Measurements from ENCODE around the gene RSAD1. TPM values are rescaled to one million over a fixed set of nuclear protein-coding genes. Genes with fewer than 3 reads are reported as not detected.
A peak's percentile ranks its signal among the peaks of the same experiment; 100 is the strongest.

RSAD1 gene
- total RNA-seq, 1 donor from 2014 or later = 9.7 TPM

DNA sequence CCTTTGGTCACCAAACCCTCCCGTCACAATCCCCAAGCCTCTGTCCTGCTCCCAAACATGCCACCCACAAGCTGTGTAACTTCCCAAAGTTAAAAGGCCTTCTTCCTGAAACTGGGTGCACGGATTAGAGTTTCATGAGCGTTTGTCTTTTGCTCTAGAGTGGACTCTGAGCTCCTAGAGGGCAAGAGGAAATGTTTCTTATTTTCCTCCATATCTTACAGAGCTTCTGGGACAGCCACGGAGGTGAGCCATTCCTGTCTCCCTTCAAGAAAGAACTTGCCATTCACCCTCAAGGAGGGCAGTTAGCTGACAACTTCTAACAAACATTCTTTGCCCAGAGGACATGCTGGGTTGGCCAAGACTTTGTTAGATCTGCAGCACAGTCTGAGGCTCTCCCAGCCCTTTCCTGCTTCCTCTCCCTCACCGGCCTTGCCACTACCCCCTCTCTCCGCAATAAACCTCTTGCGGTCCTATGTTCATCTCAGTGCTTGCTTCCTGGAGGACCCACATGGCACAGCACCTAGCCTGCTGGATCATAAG, 27.0 kb downstream of the RSAD1 start:
- H2AFZ ChIP-seq (replicated peaks) = no peak overlapping the region
- no peak overlapping the region for H3K4me2 ChIP-seq
- H3F3A ChIP-seq (ENCODE audit: low read depth) = peaks cover 30% of the 10 kb centered on the region
- no peak overlapping the region for H3K4me3 ChIP-seq
- no peaks in the 10 kb centered on the region for H3K79me2 ChIP-seq (ENCODE audit: low read depth)
- H3K4me1 ChIP-seq = peaks cover 8% of the 10 kb centered on the region
- H3K27me3 ChIP-seq = no peaks in the 10 kb centered on the region
- H3K9ac ChIP-seq = no peak overlapping the region
- H3K9me3 Mint-ChIP-seq = no peaks in the 10 kb centered on the region
- DNase-seq (ENCODE audit: low spot score) = no peak
- H3K27me3 Mint-ChIP-seq (ENCODE audit: insufficient read depth, low read depth) = peaks cover 25% of the 10 kb centered on the region
- no peak for TF ChIP-seq EZH2phosphoT487 (IDR thresholded peaks at IDR 0.05)
- TF ChIP-seq, protein P1, sequence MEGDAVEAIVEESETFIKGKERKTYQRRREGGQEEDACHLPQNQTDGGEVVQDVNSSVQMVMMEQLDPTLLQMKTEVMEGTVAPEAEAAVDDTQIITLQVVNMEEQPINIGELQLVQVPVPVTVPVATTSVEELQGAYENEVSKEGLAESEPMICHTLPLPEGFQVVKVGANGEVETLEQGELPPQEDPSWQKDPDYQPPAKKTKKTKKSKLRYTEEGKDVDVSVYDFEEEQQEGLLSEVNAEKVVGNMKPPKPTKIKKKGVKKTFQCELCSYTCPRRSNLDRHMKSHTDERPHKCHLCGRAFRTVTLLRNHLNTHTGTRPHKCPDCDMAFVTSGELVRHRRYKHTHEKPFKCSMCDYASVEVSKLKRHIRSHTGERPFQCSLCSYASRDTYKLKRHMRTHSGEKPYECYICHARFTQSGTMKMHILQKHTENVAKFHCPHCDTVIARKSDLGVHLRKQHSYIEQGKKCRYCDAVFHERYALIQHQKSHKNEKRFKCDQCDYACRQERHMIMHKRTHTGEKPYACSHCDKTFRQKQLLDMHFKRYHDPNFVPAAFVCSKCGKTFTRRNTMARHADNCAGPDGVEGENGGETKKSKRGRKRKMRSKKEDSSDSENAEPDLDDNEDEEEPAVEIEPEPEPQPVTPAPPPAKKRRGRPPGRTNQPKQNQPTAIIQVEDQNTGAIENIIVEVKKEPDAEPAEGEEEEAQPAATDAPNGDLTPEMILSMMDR (IDR thresholded peaks at IDR 0.05) = no peak
- no peak for TF ChIP-seq EZH2 (IDR thresholded peaks at IDR 0.05)
- H3K36me3 ChIP-seq = no peaks in the 10 kb centered on the region
- no peak overlapping the region for H3K27ac ChIP-seq
- no peaks in the 10 kb centered on the region for H3K9me3 ChIP-seq (ENCODE audit: low read depth)
- no peaks in the 10 kb centered on the region for H3K36me3 Mint-ChIP-seq
- no peak overlapping the region for H3K4me3 Mint-ChIP-seq
- peaks cover 46% of the 10 kb centered on the region for H3K4me1 Mint-ChIP-seq
- H3K27ac Mint-ChIP-seq = peak overlapping the region; percentile 15
- no peaks in the 10 kb centered on the region for H4K20me1 ChIP-seq (ENCODE audit: low read depth)

DNA sequence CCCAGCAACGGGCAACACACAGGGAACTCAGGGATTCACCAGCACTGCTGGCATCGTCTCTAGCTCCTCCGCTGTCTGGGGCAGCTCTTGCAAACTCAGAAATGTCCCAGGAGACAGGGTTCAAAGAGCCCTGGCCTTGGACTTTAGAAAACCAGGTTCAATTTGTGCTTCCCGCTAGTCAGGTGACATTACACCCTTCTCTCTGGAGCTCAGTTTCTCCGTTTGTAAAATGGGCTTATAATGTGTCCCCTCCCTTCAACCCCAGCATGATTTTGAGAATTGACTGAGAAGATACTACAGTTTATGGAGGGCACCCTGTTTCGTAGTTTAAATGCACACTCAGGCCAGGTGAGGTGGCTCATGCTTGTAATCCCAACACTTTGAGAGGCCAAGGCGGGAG, 27.6 kb downstream of the RSAD1 start:
- no peak for TF ChIP-seq EZH2 (IDR thresholded peaks at IDR 0.05)
- TF ChIP-seq, protein P1 (IDR thresholded peaks at IDR 0.05) = no peak
- no peak for DNase-seq (ENCODE audit: low spot score)
- Histone ChIP-seq H3K4me2 (no peak overlapping the region), H4K20me1 (ENCODE audit: low read depth) (no peaks in the 10 kb centered on the region), H3K9ac (no peak overlapping the region), H3K27ac (no peak overlapping the region), H2AFZ (replicated peaks) (no peak overlapping the region), H3K4me1 (peaks cover 8% of the 10 kb centered on the region), H3K4me3 (no peak overlapping the region), H3K79me2 (ENCODE audit: low read depth) (no peaks in the 10 kb centered on the region), H3K36me3 (no peaks in the 10 kb centered on the region), H3K27me3 (no peaks in the 10 kb centered on the region), H3K9me3 (ENCODE audit: low read depth) (no peaks in the 10 kb centered on the region), H3F3A (ENCODE audit: low read depth) (peaks cover 30% of the 10 kb centered on the region)
- H3K4me3 Mint-ChIP-seq = no peak overlapping the region
- no peaks in the 10 kb centered on the region for H3K36me3 Mint-ChIP-seq
- H3K27ac Mint-ChIP-seq = peak overlapping the region; percentile 29
- no peaks in the 10 kb centered on the region for H3K9me3 Mint-ChIP-seq
- H3K27me3 Mint-ChIP-seq (ENCODE audit: insufficient read depth, low read depth) = peaks cover 25% of the 10 kb centered on the region
- peaks cover 53% of the 10 kb centered on the region for H3K4me1 Mint-ChIP-seq

DNA sequence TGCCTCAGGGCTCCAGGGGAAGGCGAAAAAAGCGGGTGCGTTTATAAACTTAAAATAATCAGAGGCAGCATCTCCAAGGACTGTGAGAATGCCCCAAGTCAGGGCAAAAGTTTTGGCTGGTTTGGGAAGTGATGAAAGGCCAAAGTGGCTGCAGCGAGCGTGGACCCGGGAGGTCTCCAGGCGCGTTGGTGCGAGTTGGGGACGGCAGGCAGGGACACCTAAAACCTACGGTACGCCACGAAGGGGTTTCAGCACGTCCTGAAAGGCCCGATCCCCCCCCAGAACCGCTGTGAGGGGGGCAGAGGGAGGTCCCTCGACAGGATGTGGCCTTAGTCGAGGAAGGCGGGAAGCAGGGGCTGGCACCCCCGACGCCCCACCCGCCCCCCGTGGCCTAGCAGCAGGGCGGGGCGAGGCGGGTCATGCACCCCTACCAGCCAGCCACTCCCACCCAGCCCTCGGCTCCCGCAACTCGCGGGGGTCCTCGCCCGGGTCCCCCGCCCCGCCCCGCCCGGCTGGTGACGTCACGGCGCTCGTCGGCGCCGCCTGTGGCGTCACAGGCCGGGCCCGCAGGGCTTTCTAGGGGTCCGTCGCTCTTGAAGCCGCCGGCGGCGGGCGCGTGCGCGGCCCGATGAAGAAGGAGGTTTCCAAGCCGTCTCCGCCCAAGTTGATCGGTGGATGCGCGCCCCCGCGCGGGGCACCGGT, 29.4 kb downstream of the RSAD1 start, which contains the start of gene MYCBPAP:
TSS of gene MYCBPAP (plus strand) at position 569 of the 702 bp plus-strand sequence. CDS start 236 bp downstream, outside the sequence.
- Histone ChIP-seq H3K27me3 (no peaks in the 10 kb centered on the region), H4K20me1 (ENCODE audit: low read depth) (no peaks in the 10 kb centered on the region), H3K4me1 (peaks cover 8% of the 10 kb centered on the region), H3K4me3 (peak within 1 kb of the TSS; percentile 63), H3K36me3 (no peaks in the 10 kb centered on the region), H3K27ac (peak within 1 kb of the TSS; percentile 24), H3F3A (ENCODE audit: low read depth) (peaks cover 25% of the 10 kb centered on the region), H3K9ac (no peak within 1 kb of the TSS), H3K79me2 (ENCODE audit: low read depth) (no peaks in the 10 kb centered on the region), H2AFZ (replicated peaks) (peak within 1 kb of the TSS; percentile 87), H3K9me3 (ENCODE audit: low read depth) (no peaks in the 10 kb centered on the region), H3K4me2 (peak within 1 kb of the TSS; percentile 96)
- H3K4me1 Mint-ChIP-seq = peaks cover 51% of the 10 kb centered on the region
- peak within 1 kb of the TSS; percentile 83 for H3K4me3 Mint-ChIP-seq
- no peak for TF ChIP-seq EZH2 (IDR thresholded peaks at IDR 0.05)
- TF ChIP-seq, protein P1 (IDR thresholded peaks at IDR 0.05) = no peak
- TF ChIP-seq EZH2phosphoT487 (IDR thresholded peaks at IDR 0.05) = no peak
- peaks cover 30% of the 10 kb centered on the region for H3K27me3 Mint-ChIP-seq (ENCODE audit: insufficient read depth, low read depth)
- peak; percentile 96 for DNase-seq (ENCODE audit: low spot score)
- no peaks in the 10 kb centered on the region for H3K9me3 Mint-ChIP-seq
- H3K27ac Mint-ChIP-seq = no peak within 1 kb of the TSS
- H3K36me3 Mint-ChIP-seq = no peaks in the 10 kb centered on the region

All from neural progenitor cell (in vitro differentiated cells).